Lower leg skin (tissue), 3 donors: ENCODE results near the gene RNF2.

Source experiments
- CTCF ChIP-seq, 3 donors: fragments of 450-650 bp; IDR thresholded peaks; one replicate each; pipeline ENCODE4 v1.5.1; 2016; ENCODE audit warnings: antibody characterized with exemption in 3 of 3, mild to moderate bottlenecking in 3 of 3, moderate library complexity in 2 of 3
- POLR2A ChIP-seq, 2 donors: fragments of 450-650 bp; IDR thresholded peaks; one replicate each; pipeline ENCODE4 v1.6.1; 2016 to 2017; ENCODE audit warnings: antibody characterized with exemption in 2 of 2, mild to moderate bottlenecking in 1 of 2, moderate library complexity in 1 of 2

- TF ChIP-seq CTCF (IDR thresholded peaks at IDR 0.05) (no peak), POLR2A (IDR thresholded peaks at IDR 0.05) (no peak)
Measured at GRCh38 chr1:185094761-185095160, 49.4 kb downstream of the RNF2 start.
